DLD1 (cell line): ENCODE measurements around the gene SLC6A4.
"Not testable (repeated sequence)": the region's sequence is repeated elsewhere in the genome, so short reads cannot be mapped to it uniquely, and the experiment has no call there.

ENCODE experiments used
- in situ Hi-C: cut with HindIII; loops from 2 replicates; pipeline ENCODE4 v1.10.0; 2017; ENCODE audit warnings: low sequenced_read_pairs

Gene SLC6A4

GRCh38 chr17:30186761-30187160 is 48.7 kb downstream of the SLC6A4 start:
- in situ Hi-C loops: no loop called here

- in situ Hi-C loops: no loop called here
These were observed 58.6 kb downstream of the SLC6A4 start for GRCh38 chr17:30176855-30177254.

GRCh38 chr17:30174556-30174955 is 60.9 kb downstream of the SLC6A4 start:
- in situ Hi-C loops: no loop called here

GRCh38 chr17:30173649-30174048 is 61.8 kb downstream of the SLC6A4 start:
- in situ Hi-C loops: no loop called here

GRCh38 chr17:30172560-30172959 is 62.9 kb downstream of the SLC6A4 start:
- in situ Hi-C loops: no loop called here

- in situ Hi-C loops: no loop called here
These were observed 65.0 kb downstream of the SLC6A4 start for GRCh38 chr17:30170415-30170987.

DNA sequence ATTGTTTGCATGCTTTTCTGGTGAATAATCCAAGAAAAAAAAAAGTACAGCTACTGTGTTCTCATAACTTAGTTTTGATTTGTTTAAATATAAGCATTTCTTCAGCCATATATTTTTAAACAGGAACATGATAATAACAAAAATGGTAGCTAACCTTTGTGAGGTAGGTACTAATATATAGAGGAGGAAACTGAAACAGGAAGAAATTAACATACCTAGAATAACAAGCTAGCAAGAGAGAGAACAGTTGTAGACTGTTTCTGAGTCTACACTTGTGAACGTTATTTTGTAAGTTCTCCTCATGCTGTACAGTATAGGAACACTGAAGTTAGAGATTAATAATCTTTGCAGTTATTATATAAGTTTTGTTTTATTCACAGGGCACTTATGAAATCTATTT is 69.5 kb downstream of the SLC6A4 start:
- in situ Hi-C loops: no loop called here

DNA sequence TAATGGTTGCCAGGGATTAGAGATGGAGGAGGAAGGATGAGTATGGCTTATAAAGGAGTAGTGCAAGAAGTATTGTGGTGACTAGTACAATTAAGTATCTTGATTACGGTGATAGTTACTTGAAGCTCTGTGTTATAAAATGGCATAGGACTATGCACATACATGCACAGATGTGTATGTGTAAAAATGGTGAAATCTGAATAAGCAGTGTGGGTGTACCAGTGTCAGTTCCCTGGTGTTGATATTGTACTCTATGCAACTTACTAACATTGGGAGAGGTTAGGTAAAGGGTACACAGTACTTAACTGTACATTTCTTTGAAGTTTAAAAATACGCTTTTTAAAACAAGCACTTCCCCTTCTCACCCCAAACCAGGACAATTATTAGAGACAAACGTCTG is 70.3 kb downstream of the SLC6A4 start:
- in situ Hi-C loops: no loop called here

DNA sequence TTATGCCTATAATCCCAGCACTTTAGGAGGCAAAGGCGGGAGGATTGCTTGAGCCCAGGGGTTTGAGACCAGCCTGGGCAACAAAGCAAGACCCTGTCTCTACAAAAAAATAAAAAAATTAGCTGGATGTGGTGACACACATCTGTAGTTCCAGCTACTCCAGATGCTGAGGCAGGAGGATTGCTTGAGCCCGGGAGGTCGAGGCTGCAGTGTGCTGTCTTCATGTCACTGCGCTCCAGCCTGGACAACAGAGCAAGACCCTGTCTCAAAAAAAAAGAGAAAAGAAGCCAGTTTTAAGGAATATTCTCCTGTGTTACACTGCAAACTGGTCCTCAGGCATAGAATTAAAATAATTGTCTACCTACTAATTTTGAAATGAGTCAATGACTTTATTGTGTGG is 71.0 kb downstream of the SLC6A4 start:
- in situ Hi-C loops: no loop called here

DNA sequence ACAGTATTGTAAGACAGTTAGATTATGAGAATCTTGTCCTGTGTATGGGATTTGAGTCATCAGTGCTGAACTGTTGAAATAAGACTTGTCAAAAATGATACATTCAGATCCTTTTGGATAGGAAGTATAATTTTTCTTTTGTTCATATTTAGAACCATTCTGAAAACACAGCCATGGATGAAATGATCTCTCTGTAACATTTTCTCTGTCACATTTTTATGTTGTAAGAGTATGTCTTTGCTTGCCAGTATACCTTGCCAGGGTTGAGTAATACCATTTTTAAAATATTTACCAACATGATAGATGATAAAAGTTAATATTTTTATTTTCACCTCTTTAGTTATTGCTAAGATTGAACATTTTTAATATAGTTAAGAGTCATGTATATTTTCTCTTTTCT is 73.9 kb downstream of the SLC6A4 start:
- in situ Hi-C loops: no loop called here

DNA sequence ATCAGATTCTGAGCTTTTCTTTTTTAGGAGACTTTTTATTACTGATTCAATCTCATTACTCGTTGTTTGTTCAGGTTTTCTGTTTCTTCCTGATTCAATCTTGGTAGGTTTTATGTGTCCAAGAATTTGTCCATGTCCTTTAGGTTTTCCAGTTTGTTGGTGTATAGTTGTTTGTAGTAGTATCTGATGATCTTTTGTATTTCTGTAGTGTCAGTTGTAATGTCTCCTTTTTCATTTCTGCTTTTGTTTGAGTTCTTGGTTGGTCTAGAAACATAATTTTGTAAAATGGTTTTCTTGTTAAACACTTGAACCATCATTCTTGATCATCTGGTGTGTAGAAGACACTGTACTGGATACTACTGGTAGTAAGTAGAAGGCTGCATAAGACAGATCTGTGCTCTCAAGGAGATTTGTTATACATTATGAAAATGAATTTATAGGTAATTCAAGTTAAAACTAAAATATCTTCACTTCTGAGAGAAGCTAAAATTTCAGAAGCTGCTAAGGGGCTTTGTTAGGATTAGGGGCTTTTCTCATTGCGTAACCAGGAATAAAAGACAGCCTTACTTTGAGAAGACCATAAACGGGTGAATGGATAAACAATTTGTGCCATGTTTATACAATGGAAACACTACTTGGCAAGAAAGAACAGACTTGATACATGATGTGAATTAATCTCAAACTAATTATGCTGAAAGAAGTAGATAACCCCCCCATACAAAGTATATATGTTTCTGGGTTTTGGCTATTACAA is 74.9 kb downstream of the SLC6A4 start:
- in situ Hi-C loops: no loop called here

GRCh38 chr17:30158896-30159625 is 76.4 kb downstream of the SLC6A4 start:
- in situ Hi-C loops: no loop called here

- in situ Hi-C loops: no loop called here
These were observed 80.1 kb downstream of the SLC6A4 start for GRCh38 chr17:30155389-30155788.

DNA sequence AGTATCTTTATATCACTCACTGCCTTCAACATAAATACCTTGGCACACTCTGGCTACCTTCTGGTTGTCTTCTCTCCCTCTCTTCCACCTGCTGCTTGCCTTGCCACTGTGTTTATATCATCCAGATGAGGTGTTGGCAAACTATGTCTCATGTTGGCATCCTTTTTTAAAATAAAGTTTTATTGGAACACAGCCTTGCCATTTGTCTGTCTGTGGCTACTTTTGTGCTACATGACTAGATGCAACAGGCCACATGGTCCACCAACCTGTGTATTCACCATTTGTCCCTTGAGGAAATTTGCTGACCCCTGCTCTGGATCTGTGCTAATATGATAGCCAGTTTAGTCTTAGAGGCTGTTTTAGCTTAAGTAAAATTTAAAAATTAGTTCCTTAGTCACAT is 82.0 kb downstream of the SLC6A4 start:
- in situ Hi-C loops: no loop called here

DNA sequence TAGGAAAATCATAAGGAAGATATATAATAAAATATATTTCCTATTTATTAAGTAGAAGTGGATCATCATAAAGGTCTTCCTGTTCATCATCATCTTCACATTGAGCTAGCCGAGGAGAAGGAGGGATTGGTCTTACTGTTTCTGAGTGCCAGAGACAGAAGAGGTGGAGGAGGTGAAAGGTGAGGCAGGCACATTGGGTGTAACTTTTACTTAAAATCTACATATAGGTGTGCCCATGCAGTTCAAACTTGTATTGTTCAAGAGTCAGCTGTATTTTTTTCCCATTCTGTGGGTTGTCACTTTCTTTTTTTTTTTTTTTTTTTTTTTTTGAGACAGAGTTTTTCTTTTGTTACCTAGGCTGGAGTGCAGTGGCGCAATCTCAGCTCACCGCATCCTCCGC is 84.0 kb downstream of the SLC6A4 start:
- in situ Hi-C loops: no loop called here

DNA sequence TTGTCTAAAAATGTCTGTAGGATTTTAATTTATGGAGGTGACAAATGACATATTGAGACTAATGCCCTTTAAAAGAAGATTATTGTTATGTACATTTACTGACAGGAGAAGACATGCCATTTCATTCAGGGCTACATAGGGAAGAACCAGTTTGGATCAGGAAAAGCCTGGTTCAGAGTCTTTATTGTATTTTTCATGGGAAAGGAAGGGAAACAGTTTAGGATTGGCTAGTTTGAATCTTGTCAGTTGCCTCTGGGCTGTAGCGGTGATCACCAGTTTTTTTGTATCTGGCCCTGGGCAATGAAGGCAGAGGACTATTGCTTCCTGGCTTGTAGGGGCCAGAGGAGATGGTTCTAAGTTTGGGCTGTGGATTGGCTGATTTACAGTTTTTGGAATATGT is 87.1 kb downstream of the SLC6A4 start:
- in situ Hi-C loops: no loop called here

DNA sequence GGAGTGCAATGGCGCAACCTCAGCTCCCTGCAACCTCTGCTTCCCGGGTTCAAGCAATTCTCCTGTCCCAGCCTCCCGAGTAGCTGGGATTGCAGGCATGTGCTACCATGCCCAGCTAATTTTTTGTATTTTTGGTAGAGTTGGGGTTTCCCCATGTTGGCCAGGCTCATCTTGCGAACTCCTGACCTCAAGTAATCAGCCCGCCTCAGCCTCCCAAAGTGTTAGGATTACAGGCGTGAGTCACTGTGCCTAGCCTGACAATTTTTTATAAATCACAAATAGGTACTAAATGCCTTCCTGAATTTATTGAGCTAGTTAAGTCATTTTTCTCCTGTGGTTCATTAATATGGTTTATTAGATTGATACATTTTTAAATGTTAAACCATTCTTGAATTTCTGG is 87.6 kb downstream of the SLC6A4 start:
- in situ Hi-C loops: not testable (repeated sequence)
